ENCODE results near the gene FBRSL1.

FBRSL1 gene

GRCh38 chr12:132484183-132484890, 5.6 kb upstream of the FBRSL1 start:
- DNase-seq (ENCODE audit: low spot score), result no peak

GRCh38 chr12:132484891-132485441, 5.0 kb upstream of the FBRSL1 start:
- no peak for DNase-seq (ENCODE audit: low spot score)

GRCh38 chr12:132485619-132486018, 4.3 kb upstream of the FBRSL1 start:
- no peak for DNase-seq (ENCODE audit: low spot score)

GRCh38 chr12:132486168-132486567, 3.8 kb upstream of the FBRSL1 start:
- no peak for DNase-seq (ENCODE audit: low spot score)

- DNase-seq (ENCODE audit: low spot score), result no peak
These were observed 3.4 kb upstream of the FBRSL1 start for GRCh38 chr12:132486576-132486975.

GRCh38 chr12:132487311-132487741, 2.6 kb upstream of the FBRSL1 start:
- DNase-seq (ENCODE audit: low spot score), result no peak

GRCh38 chr12:132488127-132489077, 1.5 kb upstream of the FBRSL1 start:
- no peak for DNase-seq (ENCODE audit: low spot score)

- no peak for DNase-seq (ENCODE audit: low spot score)
These were observed 811 bp upstream of the FBRSL1 start for GRCh38 chr12:132489078-132489601.

GRCh38 chr12:132490422-132491137, 629 bp downstream of the FBRSL1 start:
- peak; percentile 72 for DNase-seq (ENCODE audit: low spot score)

- peak; percentile 47 for DNase-seq (ENCODE audit: low spot score)
These were observed 1.2 kb downstream of the FBRSL1 start for GRCh38 chr12:132491138-132491663.

GRCh38 chr12:132491761-132492378, 1.9 kb downstream of the FBRSL1 start:
- no peak for DNase-seq (ENCODE audit: low spot score)

GRCh38 chr12:132492522-132492921, 2.6 kb downstream of the FBRSL1 start:
- DNase-seq (ENCODE audit: low spot score), result no peak

- no peak for DNase-seq (ENCODE audit: low spot score)
These were observed 3.0 kb downstream of the FBRSL1 start for GRCh38 chr12:132492951-132493350.

GRCh38 chr12:132493482-132494178, 3.7 kb downstream of the FBRSL1 start:
- no peak for DNase-seq (ENCODE audit: low spot score)

- DNase-seq (ENCODE audit: low spot score), result no peak
These were observed 4.6 kb downstream of the FBRSL1 start for GRCh38 chr12:132494294-132495164.

GRCh38 chr12:132495165-132495544, 5.2 kb downstream of the FBRSL1 start:
- no peak for DNase-seq (ENCODE audit: low spot score)

- no peak for DNase-seq (ENCODE audit: low spot score)
These were observed 5.8 kb downstream of the FBRSL1 start for GRCh38 chr12:132495629-132496357.

- no peak for DNase-seq (ENCODE audit: low spot score)
These were observed 6.4 kb downstream of the FBRSL1 start for GRCh38 chr12:132496358-132496669.

GRCh38 chr12:132496710-132497109, 6.8 kb downstream of the FBRSL1 start:
- no peak for DNase-seq (ENCODE audit: low spot score)
